Measurements from ENCODE around the gene DZIP1L.

The DZIP1L gene

DNA sequence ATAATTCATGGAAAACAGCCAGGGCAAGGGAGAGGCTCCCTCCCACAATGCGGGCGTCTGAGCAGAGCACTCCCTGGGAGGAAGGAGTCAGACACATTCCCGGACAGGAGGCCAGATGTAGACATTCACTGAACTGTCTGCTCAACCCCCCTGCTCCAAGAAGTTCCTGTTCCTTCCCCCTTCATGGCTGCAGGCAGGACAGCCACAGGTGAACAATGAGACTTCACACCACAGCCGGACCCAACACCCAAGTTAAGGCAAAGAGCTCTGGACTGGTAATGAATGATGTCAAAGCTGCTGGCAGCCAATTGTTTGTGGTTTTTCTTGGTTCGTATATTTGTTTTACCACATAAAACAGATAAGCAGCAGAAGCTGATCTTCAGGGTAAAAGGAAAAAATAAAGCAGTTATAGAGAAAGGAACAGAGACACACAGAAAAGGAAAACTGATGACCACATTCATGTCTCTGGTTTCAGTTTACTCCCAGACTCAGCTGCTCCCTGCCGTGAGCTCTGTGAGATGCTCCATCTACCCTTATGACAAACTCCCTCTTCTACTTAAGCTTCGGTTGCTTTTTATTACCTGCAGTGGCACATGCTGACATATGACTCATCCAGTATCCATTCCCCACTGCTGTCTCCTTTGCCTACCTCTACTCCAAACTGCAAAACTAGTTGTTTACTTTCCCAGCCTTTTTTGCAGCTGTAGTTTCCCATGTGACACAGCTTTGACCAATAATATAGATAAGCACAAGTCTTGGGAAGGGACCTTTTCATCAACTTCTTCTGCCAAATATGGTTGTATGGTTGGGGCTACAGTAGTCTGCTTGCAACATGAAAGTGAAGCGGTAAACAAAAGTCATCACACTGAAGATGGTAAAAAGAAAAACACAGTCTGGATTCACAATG is 33.1 kb downstream of the DZIP1L start:
- peak; percentile 58 for DNase-seq (ENCODE audit: low read depth)
- no peak overlapping the region for H3K4me3 ChIP-seq (ENCODE audit: low read depth, low read length)

DNA sequence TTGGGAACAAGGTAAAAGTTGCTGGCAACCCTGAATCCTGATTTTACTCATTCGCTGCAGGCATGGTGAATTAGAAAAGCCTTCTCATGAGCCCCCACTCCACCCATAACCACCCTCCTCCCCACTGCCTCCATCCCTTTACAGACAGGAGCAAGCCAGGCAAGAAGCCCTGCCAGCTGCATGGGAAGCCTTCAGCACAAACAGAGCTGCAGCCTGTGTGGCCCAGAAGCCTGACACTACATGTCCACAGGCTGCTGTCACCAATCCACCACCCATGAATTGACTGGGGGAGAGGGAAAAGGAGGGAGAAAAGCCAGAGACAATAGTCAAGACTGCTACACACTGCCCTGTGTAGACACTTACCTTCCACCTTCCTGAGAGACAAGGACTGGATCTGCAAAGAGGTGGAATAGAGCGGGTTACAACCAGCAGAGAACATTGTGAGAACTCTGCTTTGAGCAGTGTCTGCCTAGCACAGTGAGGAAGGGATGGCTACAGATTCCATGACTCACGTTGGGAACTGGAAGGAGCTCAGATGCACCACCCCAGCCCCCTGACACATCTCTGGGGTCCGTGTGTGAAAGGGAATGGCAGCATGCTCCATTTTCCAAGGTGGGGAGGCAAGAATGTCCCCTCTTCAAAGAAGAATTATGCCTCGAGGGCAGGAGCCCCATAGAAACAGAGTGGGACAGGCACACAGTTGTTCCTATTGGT is 33.9 kb downstream of the DZIP1L start:
- no peak for TF ChIP-seq CTCF (IDR thresholded peaks at IDR 0.05; ENCODE audit: control insufficient read depth, extremely low read depth, insufficient read depth)
- DNase-seq (ENCODE audit: low read depth): no peak

More for the DNA sequence above, 33.1 kb downstream of the DZIP1L start:
- no peak for TF ChIP-seq CTCF (IDR thresholded peaks at IDR 0.05; ENCODE audit: control insufficient read depth, extremely low read depth, insufficient read depth)

DNA sequence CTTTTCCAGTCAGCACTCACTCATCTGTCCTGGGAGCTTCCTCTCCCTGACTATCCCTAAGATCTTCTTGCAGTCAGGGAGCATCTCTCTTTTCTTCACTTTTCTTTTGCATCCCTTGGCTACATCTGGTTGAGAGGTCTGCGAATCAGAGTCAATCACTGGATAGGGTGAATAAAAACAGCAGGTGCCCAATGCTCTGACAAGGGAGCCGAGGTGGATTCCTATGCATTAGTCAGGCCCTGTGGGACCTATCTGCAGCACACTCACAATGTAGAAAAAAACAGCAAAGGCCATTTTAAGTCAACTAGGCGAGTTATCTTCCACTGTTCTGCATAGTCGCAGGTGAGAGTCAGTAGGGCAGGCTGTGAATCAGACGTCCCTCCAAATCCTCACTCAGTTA is 35.5 kb downstream of the DZIP1L start:
- no peak overlapping the region for H3K4me3 ChIP-seq (ENCODE audit: low read depth, low read length)
- no peak for DNase-seq (ENCODE audit: low read depth)
- TF ChIP-seq CTCF (IDR thresholded peaks at IDR 0.05; ENCODE audit: control insufficient read depth, extremely low read depth, insufficient read depth): no peak

More for the DNA sequence above, 33.9 kb downstream of the DZIP1L start:
- no peak overlapping the region for H3K4me3 ChIP-seq (ENCODE audit: low read depth, low read length)

DNA sequence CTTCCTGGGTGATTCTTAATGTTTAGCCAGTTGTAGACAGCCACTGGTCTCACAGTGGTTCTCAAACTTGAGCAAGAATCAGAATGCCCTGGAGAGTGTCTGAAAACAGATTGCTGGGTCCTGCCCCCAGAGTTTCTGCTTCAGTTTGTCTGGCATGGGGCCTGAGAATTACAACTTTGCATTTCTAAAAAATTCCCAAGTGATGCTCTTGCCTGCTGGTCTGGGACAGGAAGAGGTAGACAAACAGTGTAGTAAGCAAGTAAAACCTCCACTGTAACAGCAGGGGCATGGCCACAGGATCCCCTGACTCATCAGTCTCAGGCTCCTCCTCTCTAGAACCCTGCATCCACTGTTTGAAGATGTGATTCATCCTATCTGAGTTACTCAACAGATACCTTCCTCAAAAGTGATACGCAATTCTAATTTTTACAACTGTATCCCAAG is 36.5 kb downstream of the DZIP1L start:
- TF ChIP-seq CTCF (IDR thresholded peaks at IDR 0.05; ENCODE audit: control insufficient read depth, extremely low read depth, insufficient read depth): no peak
- DNase-seq (ENCODE audit: low read depth): no peak
- H3K4me3 ChIP-seq (ENCODE audit: low read depth, low read length): no peak overlapping the region

DNA sequence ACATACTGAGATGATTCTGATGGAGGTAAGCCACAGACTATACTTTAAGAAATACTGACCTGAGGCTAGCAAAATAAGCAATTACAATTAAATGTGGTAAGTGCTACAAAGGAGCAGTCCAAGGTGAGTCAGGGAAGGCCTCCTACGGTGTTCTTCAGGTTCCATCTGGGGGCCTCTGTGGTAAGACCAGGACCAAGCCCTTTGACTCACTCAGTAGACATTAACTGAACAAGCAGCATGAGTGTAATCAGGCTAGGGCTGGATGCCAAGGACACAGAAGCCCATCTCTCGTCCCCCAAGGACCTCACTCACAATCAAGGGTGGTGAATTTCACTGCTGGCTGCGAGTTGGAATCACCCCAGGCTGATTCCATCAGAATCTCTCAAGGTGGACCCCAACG is 37.3 kb downstream of the DZIP1L start:
- DNase-seq (ENCODE audit: low read depth): no peak
- no peak overlapping the region for H3K4me3 ChIP-seq (ENCODE audit: low read depth, low read length)
- TF ChIP-seq CTCF (IDR thresholded peaks at IDR 0.05; ENCODE audit: control insufficient read depth, extremely low read depth, insufficient read depth): no peak

GRCh38 chr3:138072796-138073195 is 42.6 kb downstream of the DZIP1L start:
- no peak for DNase-seq (ENCODE audit: low read depth)

More at GRCh38 chr3:138072796-138073195, 42.6 kb downstream of the DZIP1L start:
- no peak overlapping the region for H3K4me3 ChIP-seq (ENCODE audit: low read depth, low read length)
- no peak for TF ChIP-seq CTCF (IDR thresholded peaks at IDR 0.05; ENCODE audit: control insufficient read depth, extremely low read depth, insufficient read depth)

Data from LNCaP clone FGC (cell line).